ENCODE data around the gene RAP1GDS1. TPM values are rescaled to one million over a fixed set of nuclear protein-coding genes. Genes with fewer than 3 reads are reported as not detected.
"Not testable (repeated sequence)": the region's sequence is repeated elsewhere in the genome, so short reads cannot be mapped to it uniquely, and the experiment has no call there.

Gene RAP1GDS1
- total RNA-seq, 1 donor from 2014 or later, result 64.2 TPM

DNA sequence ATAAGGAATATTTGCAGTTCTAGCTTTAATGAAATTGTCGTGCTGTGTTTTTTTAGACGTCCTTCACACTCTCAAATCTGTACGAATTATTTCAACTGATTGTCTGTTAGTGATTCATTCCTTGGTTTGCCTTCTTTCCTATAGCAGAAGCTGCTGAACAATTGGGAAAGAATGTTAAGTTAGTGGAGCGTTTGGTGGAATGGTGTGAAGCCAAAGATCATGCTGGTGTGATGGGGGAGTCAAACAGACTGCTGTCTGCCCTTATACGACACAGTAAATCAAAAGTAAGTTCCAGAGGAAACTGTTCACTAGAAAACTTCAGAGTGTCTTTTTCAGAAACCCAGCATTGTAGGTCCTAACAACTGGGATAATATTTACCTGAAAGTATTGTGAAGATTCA lies 159.9 kb downstream of the RAP1GDS1 start:
- Mint-ChIP-seq H3K4me3 (ENCODE audit: low read depth) (no peak overlapping the region), H3K27me3 (ENCODE audit: low read depth) (no peaks in the 10 kb centered on the region), H3K27ac (no peak overlapping the region), H3K36me3 (ENCODE audit: low read depth) (peaks cover 72% of the 10 kb centered on the region), H3K9me3 (peaks cover 14% of the 10 kb centered on the region), H3K4me1 (ENCODE audit: low read depth) (peaks cover 10% of the 10 kb centered on the region)
- intact Hi-C loops (cut with micrococcal nuclease), result no loop called here
- DNase-seq (ENCODE audit: low spot score), result no peak

- Mint-ChIP-seq H3K9me3 (peaks cover 33% of the 10 kb centered on the region), H3K36me3 (ENCODE audit: low read depth) (peaks cover 77% of the 10 kb centered on the region), H3K27me3 (ENCODE audit: low read depth) (no peaks in the 10 kb centered on the region), H3K4me3 (ENCODE audit: low read depth) (no peak overlapping the region), H3K27ac (no peak overlapping the region), H3K4me1 (ENCODE audit: low read depth) (peaks cover 19% of the 10 kb centered on the region)
- intact Hi-C loops (cut with micrococcal nuclease), result no loop called here
- DNase-seq (ENCODE audit: low spot score), result no peak
Measured at GRCh38 chr4:98423009-98423408, 161.8 kb downstream of the RAP1GDS1 start.

DNA sequence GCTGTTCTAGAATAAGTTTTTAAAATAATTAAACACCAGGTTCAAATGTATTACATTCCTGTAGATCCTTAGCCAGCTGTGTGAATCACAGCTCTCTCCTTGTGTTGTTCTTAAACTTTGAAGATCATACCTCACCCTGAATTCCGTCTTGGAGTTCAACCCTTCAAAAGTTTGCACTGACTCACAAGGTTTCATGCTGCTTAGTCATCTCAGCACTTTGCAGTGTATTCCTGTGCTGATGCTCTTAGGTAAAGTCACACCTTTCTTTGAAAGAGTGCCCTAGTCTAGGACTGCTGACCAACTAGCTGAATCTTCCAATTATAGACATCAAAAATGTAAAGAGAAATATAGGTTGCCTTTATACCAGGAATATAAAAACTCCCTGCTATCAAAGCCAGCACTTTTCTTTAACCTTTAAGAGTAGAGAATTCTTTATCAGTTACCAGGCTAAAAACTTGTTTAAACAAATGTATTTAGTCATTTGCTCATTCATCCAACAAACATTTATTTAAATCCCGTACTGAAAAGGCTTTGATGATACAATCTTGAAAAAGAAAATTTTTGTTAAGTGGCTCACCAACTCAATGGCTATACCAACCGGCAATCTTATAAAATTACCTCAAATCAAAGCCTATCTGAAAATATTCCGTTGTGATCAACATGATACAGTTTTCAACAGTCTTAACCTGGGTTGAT lies 169.7 kb downstream of the RAP1GDS1 start:
- no peak for DNase-seq (ENCODE audit: low spot score)
- Mint-ChIP-seq H3K4me3 (ENCODE audit: low read depth) (no peak overlapping the region), H3K4me1 (ENCODE audit: low read depth) (peaks cover 16% of the 10 kb centered on the region), H3K27ac (no peak overlapping the region), H3K27me3 (ENCODE audit: low read depth) (no peaks in the 10 kb centered on the region), H3K36me3 (ENCODE audit: low read depth) (peaks cover 57% of the 10 kb centered on the region), H3K9me3 (peaks cover 24% of the 10 kb centered on the region)
- intact Hi-C loops (cut with micrococcal nuclease), result no loop called here

DNA sequence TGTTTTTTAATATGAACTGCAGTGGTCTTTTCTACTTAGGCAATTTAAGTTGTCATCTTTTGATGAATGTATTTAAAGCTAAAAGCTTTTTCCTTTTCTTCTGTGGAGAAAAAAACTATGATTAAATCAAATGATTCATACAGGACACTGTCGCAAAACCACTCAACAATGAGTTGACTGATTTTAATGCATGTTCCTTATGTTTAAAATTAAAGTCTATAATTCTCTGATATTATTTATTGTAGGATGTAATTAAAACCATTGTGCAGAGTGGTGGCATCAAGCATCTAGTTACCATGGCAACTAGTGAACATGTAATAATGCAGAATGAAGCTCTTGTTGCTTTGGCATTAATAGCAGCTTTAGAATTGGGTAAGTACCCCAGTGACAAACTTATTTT lies 172.5 kb downstream of the RAP1GDS1 start:
- no peak overlapping the region for H3K27ac Mint-ChIP-seq
- no peaks in the 10 kb centered on the region for H3K27me3 Mint-ChIP-seq (ENCODE audit: low read depth)
- no peaks in the 10 kb centered on the region for H3K9me3 Mint-ChIP-seq
- DNase-seq (ENCODE audit: low spot score), result no peak
- peaks cover 51% of the 10 kb centered on the region for H3K36me3 Mint-ChIP-seq (ENCODE audit: low read depth)
- H3K4me3 Mint-ChIP-seq (ENCODE audit: low read depth), result no peak overlapping the region
- H3K4me1 Mint-ChIP-seq (ENCODE audit: low read depth), result peaks cover 8% of the 10 kb centered on the region
- intact Hi-C loops (cut with micrococcal nuclease), result no loop called here

- H3K27ac Mint-ChIP-seq, result no peak overlapping the region
- no peak overlapping the region for H3K4me3 Mint-ChIP-seq (ENCODE audit: low read depth)
- H3K4me1 Mint-ChIP-seq (ENCODE audit: low read depth), result peaks cover 11% of the 10 kb centered on the region
- intact Hi-C loops (cut with micrococcal nuclease), result no loop called here
- H3K9me3 Mint-ChIP-seq, result no peaks in the 10 kb centered on the region
- no peaks in the 10 kb centered on the region for H3K27me3 Mint-ChIP-seq (ENCODE audit: low read depth)
- H3K36me3 Mint-ChIP-seq (ENCODE audit: low read depth), result peaks cover 60% of the 10 kb centered on the region
- DNase-seq (ENCODE audit: low spot score), result no peak
Measured at GRCh38 chr4:98434816-98435215, 173.6 kb downstream of the RAP1GDS1 start.

GRCh38 chr4:98444371-98444770 lies 183.2 kb downstream of the RAP1GDS1 start:
- Mint-ChIP-seq H3K9me3 (no peaks in the 10 kb centered on the region), H3K4me3 (ENCODE audit: low read depth) (no peak overlapping the region), H3K27ac (peak overlapping the region; percentile 5), H3K27me3 (ENCODE audit: low read depth) (no peaks in the 10 kb centered on the region), H3K4me1 (ENCODE audit: low read depth) (peaks cover 37% of the 10 kb centered on the region), H3K36me3 (ENCODE audit: low read depth) (peaks cover 53% of the 10 kb centered on the region)
- no peak for DNase-seq (ENCODE audit: low spot score)
- intact Hi-C loops (cut with micrococcal nuclease), result loop anchor here (10.0 kb wide), 2 partner anchors 480 to 550 kb away; partner anchors contain the start of genes EIF4E and METAP1

GRCh38 chr4:98446499-98447375 lies 185.6 kb downstream of the RAP1GDS1 start:
- Mint-ChIP-seq H3K4me1 (ENCODE audit: low read depth) (peaks cover 42% of the 10 kb centered on the region), H3K36me3 (ENCODE audit: low read depth) (peaks cover 35% of the 10 kb centered on the region), H3K9me3 (no peaks in the 10 kb centered on the region), H3K4me3 (ENCODE audit: low read depth) (peak overlapping the region; percentile 63), H3K27ac (peak overlapping the region; percentile 92), H3K27me3 (ENCODE audit: low read depth) (no peaks in the 10 kb centered on the region)
- intact Hi-C loops (cut with micrococcal nuclease), result loop anchor here (2.0 to 10.0 kb wide), 5 partner anchors 186 to 548 kb away; partner anchors contain the start of genes EIF4E, METAP1, RAP1GDS1 and STPG2
- peak; percentile 60 for DNase-seq (ENCODE audit: low spot score)

- H3K27me3 Mint-ChIP-seq (ENCODE audit: low read depth), result no peaks in the 10 kb centered on the region
- peaks cover 42% of the 10 kb centered on the region for H3K4me1 Mint-ChIP-seq (ENCODE audit: low read depth)
- DNase-seq (ENCODE audit: low spot score), result no peak
- H3K36me3 Mint-ChIP-seq (ENCODE audit: low read depth), result peaks cover 29% of the 10 kb centered on the region
- peak overlapping the region; percentile 44 for H3K4me3 Mint-ChIP-seq (ENCODE audit: low read depth)
- peaks cover 3% of the 10 kb centered on the region for H3K9me3 Mint-ChIP-seq
- peak overlapping the region; percentile 92 for H3K27ac Mint-ChIP-seq
- intact Hi-C loops (cut with micrococcal nuclease), result loop anchor here (2.0 to 10.0 kb wide), 5 partner anchors 187 to 547 kb away; partner anchors contain the start of genes EIF4E, METAP1, RAP1GDS1 and STPG2
Measured at GRCh38 chr4:98447648-98448047, 186.5 kb downstream of the RAP1GDS1 start.

DNA sequence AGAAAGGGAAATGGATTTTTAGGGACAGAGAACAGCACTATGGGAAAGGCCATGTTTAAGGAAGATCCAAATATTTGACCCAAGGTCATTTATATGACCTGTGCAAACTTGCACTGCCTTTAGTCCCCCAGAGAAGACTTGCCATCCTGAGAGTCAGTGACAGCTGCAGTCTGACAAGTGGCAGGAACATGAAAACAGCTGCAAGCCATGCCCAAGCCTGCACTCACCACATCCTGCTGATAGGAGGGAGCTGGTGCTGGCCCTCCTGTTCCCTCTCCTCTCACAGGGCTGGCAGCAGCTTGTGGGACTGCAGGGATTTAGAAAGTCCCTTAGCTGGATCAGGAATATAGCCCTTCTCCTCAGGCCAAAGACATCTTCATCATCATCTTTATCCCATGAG lies 187.7 kb downstream of the RAP1GDS1 start:
- DNase-seq (ENCODE audit: low spot score), result peak; percentile 28
- intact Hi-C loops (cut with micrococcal nuclease), result loop anchor here (10.0 kb wide), 2 partner anchors 476 to 546 kb away; partner anchors contain the start of genes EIF4E and METAP1
- no peak overlapping the region for H3K4me3 Mint-ChIP-seq (ENCODE audit: low read depth)
- H3K27ac Mint-ChIP-seq, result no peak overlapping the region
- H3K36me3 Mint-ChIP-seq (ENCODE audit: low read depth), result peaks cover 26% of the 10 kb centered on the region
- peaks cover 47% of the 10 kb centered on the region for H3K4me1 Mint-ChIP-seq (ENCODE audit: low read depth)
- H3K9me3 Mint-ChIP-seq, result peaks cover 16% of the 10 kb centered on the region
- H3K27me3 Mint-ChIP-seq (ENCODE audit: low read depth), result no peaks in the 10 kb centered on the region

- peaks cover 22% of the 10 kb centered on the region for H3K36me3 Mint-ChIP-seq (ENCODE audit: low read depth)
- H3K4me3 Mint-ChIP-seq (ENCODE audit: low read depth), result no peak overlapping the region
- H3K4me1 Mint-ChIP-seq (ENCODE audit: low read depth), result peaks cover 32% of the 10 kb centered on the region
- H3K27ac Mint-ChIP-seq, result no peak overlapping the region
- H3K27me3 Mint-ChIP-seq (ENCODE audit: low read depth), result no peaks in the 10 kb centered on the region
- intact Hi-C loops (cut with micrococcal nuclease), result no loop called here
- no peak for DNase-seq (ENCODE audit: low spot score)
- peaks cover 33% of the 10 kb centered on the region for H3K9me3 Mint-ChIP-seq
Measured at GRCh38 chr4:98452091-98452490, 190.9 kb downstream of the RAP1GDS1 start.

DNA sequence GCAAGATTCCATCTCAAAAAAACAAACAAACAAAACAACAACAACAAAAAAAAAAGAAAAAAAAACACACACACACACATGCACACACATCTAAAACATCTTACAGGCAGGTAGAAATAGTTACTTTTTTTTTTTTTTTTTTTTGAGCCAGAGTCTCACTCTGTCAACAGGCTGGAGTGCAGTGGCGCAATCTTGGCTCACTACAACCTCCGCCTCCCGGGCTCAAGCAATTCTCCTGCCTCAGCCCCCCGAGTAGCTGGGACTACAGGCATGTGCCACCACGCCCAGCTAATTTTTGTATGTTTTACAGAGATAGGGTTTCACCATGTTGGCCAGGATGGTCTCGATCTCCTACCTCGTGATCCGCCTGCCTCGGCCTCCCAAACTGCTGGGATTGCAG lies 196.2 kb downstream of the RAP1GDS1 start:
- H3K4me1 Mint-ChIP-seq (ENCODE audit: low read depth), result peaks cover 12% of the 10 kb centered on the region
- intact Hi-C loops (cut with micrococcal nuclease); H3K27ac Mint-ChIP-seq; H3K27me3 Mint-ChIP-seq (ENCODE audit: low read depth); H3K4me3 Mint-ChIP-seq (ENCODE audit: low read depth); DNase-seq (ENCODE audit: low spot score): not testable (repeated sequence)
- H3K36me3 Mint-ChIP-seq (ENCODE audit: low read depth), result peaks cover 42% of the 10 kb centered on the region
- peaks cover 66% of the 10 kb centered on the region for H3K9me3 Mint-ChIP-seq

- not testable (repeated sequence) for H3K4me3 Mint-ChIP-seq (ENCODE audit: low read depth); DNase-seq (ENCODE audit: low spot score); H3K27ac Mint-ChIP-seq; H3K27me3 Mint-ChIP-seq (ENCODE audit: low read depth)
- H3K36me3 Mint-ChIP-seq (ENCODE audit: low read depth), result peaks cover 25% of the 10 kb centered on the region
- intact Hi-C loops (cut with micrococcal nuclease), result loop anchor here (10.0 kb wide), 3 partner anchors 54 to 944 kb away; no protein-coding TSS in a partner anchor
- peaks cover 37% of the 10 kb centered on the region for H3K9me3 Mint-ChIP-seq
- H3K4me1 Mint-ChIP-seq (ENCODE audit: low read depth), result peaks cover 12% of the 10 kb centered on the region
Measured at GRCh38 chr4:98461121-98461865, 200.1 kb downstream of the RAP1GDS1 start.
